ENCODE measurements around the gene HCLS1.

GRCh38 chr3:121710347-121710746 lies 49.6 kb upstream of the HCLS1 start:
- TF ChIP-seq CBFA2T2 (conservative IDR thresholded peaks at IDR 0.05), result no peak
- TF ChIP-seq ZNF561 (CRISPR knock-in tag; conservative IDR thresholded peaks at IDR 0.05), result no peak
- no peak for TF ChIP-seq SP2 (IDR thresholded peaks at IDR 0.05; ENCODE audit: extremely low read depth, low read depth, low read length, poor library complexity, severe bottlenecking)
- no peak for TF ChIP-seq RNF219 (CRISPR knock-in tag; IDR thresholded peaks at IDR 0.05)
- no peak for TF ChIP-seq SRF (CRISPR knock-in tag; IDR thresholded peaks at IDR 0.05)
- no peak for TF ChIP-seq CHD7 (IDR thresholded peaks at IDR 0.05; ENCODE audit: low read depth, low read length)
- TF ChIP-seq CTCF (IDR thresholded peaks at IDR 0.05 in 2 of 3, conservative IDR thresholded peaks at IDR 0.05 in 1 of 3; ENCODE audit: insufficient read depth in 2 of 3, low read depth in 1 of 3, low read length in 3 of 3), result no peak
- TF ChIP-seq TAF1 (IDR thresholded peaks at IDR 0.05; ENCODE audit: control insufficient read depth, extremely low read depth, insufficient read depth, low read length, severe bottlenecking), result no peak
- no peak for TF ChIP-seq PRPF4 (IDR thresholded peaks at IDR 0.05; ENCODE audit: insufficient read depth, low read depth, low read length, poor library complexity, severe bottlenecking)
- TF ChIP-seq MAX (CRISPR knock-in tag; IDR thresholded peaks at IDR 0.05), result no peak
